DMS153 treated with DMSO at 0.1 percent for 48 hours (cell line): ENCODE measurements around the gene SNX25.
A peak's percentile ranks its signal among the peaks of the same experiment; 100 is the strongest.
"Not testable (repeated sequence)": the region's sequence is repeated elsewhere in the genome, so short reads cannot be mapped to it uniquely, and the experiment has no call there.

Source experiments
- DNase-seq: peaks from one replicate; lab custom pipeline; 2025; ENCODE audit not compliant: unreplicated experiment; lab: John Stamatoyannopoulos, UW

The SNX25 gene

DNA sequence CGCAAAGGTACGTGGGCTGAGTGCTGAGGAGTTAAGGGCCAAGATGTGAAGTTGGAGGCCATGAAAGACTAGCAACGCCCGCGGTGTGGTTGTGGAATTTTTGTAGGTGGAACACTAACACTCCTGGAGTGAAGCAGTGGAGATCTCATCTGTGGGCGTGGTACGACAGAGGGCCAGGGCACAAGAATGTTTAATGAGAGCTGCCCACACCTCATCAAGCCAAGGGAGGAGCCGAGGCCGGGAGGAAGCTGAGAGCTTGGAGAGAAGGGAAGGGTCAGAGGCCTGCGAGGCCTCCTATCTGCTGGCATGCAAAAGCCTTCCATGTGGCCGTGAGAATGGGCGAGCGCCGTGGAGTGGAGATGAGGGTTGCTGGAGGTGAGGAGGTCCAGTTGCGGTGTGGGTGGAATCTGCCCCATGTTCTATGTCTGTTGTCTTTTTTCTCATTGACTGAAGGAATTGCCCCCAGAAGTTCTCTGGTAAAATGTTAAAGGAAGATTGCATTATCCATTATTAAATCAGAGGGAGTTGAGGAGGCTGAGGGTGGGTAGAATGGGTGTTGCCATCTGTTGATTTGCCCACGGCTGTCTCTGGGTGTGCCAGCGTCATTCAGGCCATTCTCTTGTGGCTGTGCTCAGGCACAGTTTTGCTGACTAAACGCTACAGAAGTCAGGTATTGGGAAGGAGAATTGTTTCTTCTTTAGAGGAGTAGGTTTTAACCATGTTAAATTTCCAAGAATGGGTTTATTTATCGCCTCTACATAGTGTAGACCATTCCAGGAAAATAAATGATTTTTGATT, 19.8 kb downstream of the SNX25 start:
- DNase-seq = no peak

DNA sequence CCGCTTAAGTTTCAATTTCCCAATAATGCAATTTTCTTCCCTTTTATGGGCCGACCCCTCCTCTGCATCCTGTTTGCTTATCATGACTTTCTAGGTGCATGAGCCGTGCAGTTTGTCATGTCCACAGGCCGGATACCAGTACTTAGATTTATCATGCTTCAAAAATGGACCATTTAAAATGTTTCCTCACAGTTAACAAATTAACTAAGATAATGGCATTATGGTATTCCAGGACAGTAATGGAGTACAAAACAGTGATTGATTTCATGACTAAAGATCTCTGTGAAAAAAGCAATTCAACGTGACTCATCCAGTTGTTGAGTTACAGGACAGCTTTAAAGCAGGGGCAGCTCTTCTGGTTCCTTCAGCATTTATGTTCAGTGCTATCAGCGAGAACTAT, 23.0 kb downstream of the SNX25 start:
- DNase-seq = no peak

DNA sequence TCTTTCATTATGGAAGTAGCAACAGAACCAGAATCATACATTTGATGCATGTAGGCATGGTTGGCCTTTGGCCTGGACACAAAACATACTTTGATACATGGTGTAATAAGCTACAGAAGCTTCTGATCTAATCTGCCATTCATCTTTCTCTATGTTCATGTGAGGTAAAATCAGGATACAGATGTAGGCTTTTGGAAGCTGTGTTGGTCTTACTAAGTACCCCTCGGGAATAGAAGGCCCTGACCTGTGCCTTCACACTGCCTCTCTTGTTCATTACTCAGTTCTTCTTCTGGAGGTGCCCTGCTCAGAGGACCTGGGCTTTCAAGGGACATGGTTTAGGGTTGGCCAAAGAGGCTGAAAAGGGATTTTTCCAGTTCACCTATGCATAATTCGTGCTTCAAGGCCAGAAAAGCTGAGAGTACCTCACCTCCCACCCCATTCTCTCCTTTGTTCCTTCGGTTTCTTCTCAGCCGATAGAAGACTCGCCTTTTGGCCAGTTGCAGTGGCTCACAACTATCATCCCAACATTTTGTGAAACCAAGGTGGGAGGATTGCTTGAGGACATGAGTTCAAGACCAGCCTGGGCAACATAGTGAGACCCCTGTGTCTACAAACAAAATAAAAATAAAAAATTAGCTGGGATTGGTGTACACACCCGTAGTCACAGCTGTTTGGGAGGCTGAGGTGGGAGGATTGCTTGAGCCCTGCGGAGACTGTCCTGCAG, 25.9 kb downstream of the SNX25 start:
- DNase-seq = no peak

DNA sequence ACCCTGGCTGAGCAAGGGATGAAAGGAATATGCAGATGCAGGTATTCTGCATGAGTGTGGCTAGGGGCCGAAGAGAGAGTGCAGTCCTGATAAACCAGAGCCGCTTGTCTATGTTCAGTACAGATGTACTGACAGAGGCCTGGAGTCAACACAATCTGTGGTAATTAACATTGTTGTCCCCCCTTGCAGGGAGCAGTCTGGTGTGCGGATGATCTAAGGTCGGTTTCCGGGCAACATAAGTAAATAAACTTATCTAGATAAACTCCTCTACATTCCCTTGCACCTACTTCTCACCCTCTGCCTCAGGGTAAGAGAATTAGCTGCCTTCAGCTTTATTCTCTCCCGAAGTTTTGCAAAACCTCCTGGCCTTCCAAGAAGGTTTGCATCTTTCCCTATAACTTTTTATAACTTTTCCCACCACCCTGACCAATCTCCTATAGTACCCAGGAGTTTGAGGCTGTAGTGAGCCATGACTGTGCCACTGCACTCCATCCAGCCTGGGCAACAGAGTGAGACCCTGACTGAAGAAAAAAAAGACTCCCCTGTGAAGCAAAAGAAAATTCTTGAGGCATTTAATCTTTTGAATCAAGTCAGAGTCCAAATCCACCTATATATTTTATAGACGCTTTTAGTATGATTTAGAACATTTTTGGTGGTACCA, 26.6 kb downstream of the SNX25 start:
- no peak for DNase-seq

DNA sequence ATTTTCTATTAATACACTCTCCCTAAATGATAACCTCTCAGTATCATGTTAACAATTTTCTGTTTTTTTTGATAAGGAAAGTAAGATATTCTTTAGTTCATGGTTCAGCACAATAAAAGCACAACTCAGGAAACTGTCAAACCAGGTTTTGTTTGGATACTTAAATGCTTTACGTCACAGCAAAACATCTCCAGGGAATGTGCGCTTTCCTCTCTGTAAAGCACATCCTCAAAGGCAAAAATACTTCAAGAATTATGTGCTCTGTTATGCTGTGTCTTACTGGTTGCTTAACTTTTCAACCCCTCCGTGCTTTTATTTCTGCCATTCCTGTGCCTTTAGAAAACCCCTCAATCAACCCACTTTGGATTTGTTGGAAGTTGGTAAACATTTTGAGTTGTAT, 27.8 kb downstream of the SNX25 start:
- no peak for DNase-seq

DNA sequence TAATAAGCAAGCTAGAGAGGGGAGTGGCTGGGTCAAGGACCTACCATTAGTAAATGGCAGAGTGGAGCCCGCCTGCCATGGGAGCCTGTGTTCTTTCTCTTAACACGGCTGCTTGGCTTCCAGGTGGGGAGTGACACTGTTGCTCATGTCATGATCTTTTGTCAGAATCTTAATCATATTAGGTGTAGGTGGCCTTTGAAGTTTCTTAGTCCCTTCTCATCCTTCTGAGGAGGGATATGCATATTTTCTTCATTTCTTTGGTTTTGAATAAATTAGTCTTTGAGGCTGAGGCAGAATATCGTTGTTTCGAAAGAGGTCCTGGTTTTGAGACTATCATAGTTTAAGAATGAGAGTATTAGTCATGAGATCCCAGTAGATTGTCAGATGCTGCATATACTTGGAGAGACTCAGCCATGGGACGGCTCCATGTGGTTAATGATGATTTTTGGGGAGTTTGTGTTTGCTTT, 28.9 kb downstream of the SNX25 start:
- no peak for DNase-seq

DNA sequence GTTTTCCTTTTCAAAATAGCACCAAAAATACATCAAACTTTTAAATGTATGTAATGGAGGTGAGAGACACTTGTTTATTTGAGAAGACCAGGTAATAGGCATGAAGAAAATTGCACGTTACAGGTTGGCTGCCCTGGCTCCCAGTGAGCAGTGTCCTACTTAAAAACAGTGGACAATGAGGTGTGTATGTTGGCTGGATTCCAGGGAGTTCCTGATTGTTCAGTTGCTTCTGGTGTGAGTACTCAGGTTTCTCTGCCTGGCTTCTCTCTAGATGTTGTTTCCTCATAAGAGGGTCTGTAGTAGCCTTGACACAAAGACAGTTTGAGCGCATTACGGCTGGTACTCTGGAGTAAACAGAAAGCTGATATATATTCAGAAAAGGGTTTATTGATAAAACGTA, 29.4 kb downstream of the SNX25 start:
- DNase-seq = no peak

DNA sequence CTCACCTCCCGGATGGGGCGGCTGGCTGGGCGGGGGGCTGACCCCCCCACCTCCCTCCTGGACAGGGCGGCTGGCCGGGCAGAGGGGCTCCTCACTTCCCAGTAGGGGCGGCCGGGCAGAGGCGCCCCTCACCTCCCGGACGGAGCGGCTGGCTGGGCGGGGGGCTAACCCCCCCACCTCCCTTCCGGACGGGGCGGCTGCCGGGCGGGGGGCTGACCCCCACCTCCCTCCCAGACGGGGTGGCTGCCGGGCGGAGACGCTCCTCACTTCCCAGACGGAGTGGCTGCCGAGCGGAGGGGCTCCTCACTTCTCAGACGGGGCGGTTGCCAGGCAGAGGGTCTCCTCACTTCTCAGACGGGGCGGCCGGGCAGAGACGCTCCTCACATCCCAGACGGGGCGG, 31.1 kb downstream of the SNX25 start:
- DNase-seq = not testable (repeated sequence)

DNA sequence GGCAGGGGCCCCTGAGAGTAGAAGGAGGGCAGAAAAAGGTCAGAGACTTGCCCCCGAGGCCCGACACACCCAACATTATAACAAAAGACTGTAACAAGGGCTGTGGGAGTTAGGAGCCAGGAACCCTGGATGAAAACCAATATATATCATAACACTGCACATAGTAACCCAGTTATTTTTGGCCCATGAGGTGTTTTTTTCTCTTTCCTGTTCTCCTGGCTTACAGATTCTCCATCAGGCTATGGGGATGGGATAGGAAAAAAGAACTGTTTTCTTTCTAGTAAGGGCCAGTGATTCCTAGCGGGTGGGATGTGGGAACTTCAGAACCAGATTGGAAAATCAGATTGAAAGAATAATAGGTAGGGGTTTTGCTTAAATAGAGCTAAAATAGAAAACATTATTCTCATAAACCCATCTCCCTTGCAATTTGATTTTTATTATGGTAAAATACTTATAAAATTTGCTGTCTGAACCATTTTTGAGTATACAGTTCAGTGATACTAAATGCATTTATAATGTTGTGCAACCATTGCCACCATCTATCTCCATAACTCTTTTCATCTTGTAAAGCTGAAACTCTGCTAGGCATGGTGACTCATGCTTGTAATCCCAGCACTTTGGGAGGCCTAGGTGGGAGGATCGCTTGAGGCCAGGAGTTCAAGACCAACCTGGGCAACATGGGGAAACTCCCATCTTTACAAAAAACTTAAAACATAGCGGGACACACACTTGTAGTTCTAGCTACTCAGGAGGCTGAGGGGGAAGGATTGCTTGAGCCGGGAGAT, 33.5 kb downstream of the SNX25 start:
- DNase-seq = no peak

DNA sequence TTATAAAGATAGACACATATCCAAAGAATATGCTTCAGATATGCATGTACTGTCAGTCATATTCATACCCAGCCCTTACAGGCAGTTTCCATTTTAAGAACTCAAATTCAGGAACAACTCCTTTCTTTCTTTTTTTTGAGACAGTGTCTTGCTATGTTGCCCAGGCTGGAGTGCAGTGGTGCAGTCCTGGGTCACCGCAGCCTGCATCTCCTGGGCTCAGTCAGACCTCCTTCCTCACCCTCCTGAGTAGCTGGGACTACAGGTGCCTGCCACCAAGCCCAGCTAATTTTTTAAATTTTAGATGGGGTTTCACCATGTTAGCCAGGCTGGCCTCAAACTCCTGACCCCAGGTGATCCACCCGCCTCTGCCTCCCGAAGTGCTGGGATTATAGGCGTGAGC, 34.5 kb downstream of the SNX25 start:
- no peak for DNase-seq

DNA sequence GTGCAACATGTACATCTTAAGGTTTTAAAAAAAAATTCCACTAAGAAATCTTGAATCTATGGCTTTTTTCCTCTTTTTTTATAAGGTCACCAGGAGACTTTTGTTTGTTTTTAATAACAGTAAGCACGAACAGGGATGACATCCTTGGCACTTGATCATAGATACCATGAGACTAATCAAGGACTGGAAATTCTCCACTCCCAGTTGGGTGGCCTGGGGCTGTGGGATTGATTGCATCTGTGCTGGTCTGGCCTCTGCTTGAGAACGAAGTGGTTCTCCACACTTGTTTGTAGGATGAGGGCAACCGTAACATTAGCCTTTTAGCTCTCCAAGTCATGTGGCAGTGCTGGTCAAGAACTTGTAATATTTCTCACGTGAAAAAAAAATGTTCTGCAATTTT, 35.4 kb downstream of the SNX25 start:
- DNase-seq = no peak

DNA sequence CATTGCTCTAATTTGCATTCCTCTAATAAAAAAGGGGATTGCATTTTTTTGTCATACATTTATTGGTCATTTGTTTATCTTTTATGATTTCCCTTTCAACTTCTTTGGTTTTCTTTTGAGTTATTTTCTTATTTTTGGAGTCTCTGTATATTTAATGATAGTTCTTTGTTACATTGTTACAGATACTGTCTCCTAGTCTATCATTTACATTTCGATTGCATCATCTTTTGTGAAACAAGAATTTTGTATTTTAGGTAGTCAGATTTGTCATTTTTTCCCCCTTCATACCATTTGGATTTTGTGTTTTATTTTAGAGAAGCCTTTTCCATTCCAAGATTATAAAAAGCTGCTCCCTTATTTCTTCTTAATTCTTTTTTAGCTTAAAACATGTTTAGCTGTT, 37.1 kb downstream of the SNX25 start:
- no peak for DNase-seq

DNA sequence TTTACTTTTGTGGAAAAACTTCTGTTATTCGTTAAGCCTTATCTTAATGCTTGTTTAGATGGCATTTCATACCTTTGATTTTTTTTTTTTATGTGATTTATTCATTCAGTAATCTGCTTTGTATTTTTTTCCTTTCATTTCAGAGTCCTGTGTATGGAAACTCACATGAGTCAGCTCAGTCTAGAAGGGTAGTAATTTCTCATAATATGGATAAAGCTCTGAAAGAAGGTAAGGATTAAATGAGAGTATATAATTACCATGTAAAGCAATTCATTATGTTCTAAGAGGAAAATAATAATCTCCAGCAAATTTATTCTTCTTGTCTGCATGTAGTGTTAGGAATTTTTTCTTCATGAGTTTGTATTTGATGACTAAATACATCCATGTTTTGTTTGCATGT, 37.8 kb downstream of the SNX25 start:
- DNase-seq = no peak

DNA sequence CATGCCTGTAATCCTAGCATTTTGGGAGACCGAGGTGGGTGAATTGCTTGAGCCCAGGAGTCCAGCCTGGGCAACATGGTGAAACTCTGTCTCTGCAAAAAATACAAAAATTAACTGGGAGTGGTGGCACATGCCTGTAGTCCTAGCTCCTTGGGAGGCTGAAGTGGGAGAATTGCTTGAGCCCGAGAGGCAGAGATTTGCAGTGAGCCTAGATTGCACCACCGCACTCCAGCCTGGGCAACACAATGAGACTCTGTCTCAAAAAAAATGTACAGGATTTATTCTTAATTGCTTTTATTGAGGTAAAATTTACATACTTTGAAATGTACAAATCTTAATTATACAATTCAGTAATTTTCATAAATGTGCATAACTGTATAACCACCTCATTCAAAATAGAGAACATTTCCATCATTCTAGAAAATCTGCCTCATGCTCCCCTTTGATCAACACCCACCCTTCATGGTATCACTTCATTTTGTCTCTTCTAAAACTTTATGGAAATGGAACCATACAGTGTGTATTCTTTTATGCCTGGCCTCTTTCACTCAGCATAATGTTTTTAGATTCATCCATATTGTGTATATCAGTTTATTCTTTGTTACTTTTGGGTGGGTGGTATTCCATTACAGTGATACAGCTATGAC, 39.1 kb downstream of the SNX25 start:
- DNase-seq = no peak

DNA sequence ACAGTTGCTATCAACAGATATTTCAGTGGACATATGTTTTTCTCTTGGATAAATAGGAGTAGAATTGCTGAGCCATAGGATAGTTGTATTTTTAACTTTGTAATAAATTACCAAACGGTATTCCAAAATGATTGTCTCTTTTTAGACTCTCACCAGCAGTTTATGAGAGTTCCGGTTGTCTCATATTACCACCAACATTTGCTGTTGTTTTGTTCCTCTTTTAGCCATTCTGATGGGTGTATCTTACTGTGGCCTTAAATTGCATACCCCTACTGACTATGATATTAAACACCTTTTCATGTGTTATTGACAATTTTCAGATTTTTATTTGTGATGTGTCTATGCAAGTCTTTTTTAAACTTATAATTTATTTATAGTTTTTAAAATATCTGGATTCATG, 39.7 kb downstream of the SNX25 start:
- DNase-seq = no peak

DNA sequence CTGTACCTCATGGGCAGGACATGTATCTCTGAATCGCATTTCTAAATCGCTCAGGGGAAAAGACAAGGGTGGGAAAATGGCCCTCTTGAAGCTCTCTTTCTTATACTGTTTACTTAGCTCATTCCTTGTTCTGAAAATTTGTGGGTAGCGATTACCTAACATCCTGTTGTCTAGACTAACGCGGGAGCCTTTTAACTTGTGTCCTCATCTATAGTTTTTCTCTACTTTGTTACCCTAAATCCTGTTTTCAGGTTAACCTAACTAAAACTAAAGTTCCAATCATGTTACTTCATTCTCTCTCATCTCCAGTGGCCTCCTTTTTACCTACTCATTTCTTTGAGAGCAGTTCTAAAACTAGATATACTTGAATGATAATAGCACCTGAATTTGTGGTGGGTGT, 45.0 kb downstream of the SNX25 start:
- DNase-seq = peak; percentile 7

DNA sequence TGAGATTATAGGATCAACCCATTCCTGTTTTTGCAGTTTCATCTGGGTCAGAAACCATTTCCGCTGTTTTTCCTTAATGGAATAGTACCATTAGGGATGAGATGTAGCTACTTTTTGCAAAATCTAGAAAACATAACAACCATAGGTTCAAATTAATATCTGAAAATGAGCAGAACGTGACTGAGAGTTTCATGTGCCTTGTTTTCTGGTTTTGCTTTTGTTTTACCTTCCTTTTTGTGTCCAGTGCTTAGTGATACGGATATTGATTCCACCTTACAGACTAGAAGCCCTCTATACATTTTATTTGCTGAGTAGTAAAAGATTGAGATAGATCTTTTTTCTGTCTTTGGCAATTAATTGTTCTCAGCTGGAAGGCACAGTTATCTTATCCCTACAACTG, 46.5 kb downstream of the SNX25 start:
- DNase-seq = no peak

DNA sequence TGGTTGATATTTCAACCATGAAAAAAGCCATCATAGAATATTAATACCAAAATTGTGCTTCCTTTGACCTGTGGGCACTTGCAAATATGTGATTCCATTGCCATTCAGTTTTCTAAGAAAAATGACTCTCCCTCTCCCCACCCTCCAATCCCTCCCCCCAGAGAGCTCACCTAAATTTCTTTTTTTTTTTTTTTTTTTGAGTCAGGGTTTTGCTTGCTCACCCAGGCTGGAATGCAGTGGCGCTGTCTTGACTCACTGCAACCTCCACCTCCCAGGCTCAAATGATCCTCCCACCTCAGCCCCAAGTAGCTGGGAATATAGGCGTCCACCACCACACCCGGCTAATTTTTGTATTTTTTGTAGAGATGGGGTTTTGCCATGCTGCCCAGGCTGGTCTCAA, 47.0 kb downstream of the SNX25 start:
- no peak for DNase-seq

DNA sequence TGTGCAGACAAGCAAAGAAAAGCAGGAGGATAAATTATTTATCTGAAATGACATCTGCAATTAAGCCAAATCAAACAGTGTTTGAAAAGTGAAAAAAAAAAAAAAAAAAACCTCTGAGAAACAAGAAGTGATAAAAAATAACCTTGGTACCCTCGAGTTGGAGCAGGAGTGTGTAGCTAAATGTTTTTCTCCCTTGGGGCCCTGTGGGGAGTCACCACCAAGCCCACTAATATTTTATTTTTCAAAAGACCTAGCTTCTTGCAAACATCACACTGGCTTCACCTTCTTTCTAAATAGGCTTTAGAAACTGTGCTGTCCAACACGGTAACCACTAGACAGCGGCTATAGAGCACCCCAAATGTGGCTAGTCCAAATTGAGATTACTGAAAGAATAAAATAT, 47.7 kb downstream of the SNX25 start:
- no peak for DNase-seq

DNA sequence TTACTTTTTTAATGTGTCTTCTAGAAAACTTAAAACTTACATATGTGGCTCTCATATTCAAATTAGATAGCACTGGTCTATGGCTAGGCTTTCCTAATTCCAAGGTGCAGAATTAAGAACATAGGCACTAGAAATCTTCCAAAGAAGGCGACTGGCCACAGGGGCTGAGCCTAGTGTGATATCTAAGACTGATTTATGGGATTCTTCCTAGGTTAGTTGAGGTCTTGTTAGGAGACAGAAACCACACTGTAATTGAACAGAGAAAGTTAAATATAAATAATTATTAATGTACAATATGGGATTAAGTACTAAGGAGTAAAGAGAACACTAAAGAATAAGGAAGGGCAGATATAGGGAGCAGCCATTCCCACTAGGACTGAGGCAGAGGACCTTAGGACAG, 48.3 kb downstream of the SNX25 start:
- no peak for DNase-seq

DNA sequence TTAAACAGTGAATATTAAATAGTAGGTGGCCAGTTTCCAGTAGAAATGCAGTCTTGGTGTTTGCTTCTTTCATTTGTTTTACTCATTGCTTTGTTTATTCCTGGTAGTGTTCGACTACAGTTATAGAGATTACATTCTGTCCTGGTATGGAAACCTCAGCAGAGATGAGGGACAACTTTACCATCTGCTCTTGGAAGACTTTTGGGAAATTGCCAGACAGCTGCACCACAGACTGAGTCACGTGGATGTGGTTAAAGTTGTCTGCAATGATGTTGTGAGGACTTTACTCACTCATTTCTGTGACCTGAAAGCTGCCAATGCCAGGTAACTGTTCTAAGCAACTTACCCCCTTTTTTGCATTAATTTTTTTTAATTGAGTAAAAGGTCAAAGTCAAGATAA, 49.3 kb downstream of the SNX25 start:
- DNase-seq = peak; percentile 7
